GM12873 (cell line): ENCODE results near the gene AIFM2.

ENCODE experiments used
- TF ChIP-seq, protein P1 (sequence below): IDR thresholded peaks from 2 replicates; pipeline ENCODE4 v1.5.1; 2012; ENCODE audit warnings: low read depth, mild to moderate bottlenecking, moderate library complexity, low read length, control low read depth; ENCODE audit not compliant: insufficient read depth; ENCODE audit errors: missing control alignments

AIFM2 gene

DNA sequence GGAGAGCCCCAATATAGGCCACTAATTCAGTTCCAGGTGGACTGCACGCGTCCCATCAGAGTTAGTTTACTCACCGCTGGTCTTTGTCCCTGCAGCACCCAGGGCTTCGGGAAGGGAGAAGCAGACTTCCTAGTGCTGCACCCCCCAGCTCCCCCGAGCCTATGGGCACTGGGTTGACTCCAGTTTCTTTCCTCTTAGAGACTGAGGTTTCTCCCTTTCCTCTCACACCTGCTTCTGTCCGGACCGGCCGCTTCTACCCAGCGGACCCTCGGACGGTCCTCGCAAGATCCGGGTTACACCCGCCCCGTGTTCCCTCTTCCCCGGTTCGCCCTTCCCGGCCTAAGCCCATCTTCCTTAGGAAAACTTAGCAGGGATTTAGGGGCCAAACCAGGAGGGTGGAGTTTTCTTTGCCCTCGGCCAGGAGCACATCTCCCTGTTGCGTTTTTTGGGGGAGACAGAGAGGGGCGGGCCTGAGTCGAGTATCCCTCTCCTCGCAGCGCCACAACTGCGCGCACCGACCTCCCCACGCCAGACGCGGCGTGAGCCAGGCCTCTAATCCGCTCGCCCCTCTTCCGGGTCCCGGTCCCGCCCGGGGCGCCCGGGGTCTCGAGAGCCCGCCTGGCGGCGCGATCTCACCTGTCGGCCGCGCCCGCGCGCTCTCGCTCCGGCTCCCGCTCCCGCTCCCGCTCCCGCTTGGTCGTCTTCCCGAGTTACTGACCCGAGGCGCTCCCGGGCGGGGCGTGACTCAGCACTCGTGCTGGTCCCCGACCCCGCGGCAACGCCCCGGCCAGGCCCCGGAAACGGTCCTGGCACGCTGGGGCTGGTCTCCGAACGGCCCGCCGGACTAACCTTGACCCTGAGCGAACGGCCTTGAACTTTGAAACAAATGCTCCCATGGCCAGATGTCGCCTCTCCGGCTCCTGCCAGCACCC, at the start of gene AIFM2:
Gene AIFM2 (minus strand): TSS at position 728 of the 932 bp plus-strand sequence. CDS start 8,741 bp downstream, outside the sequence.
- TF ChIP-seq, protein P1, sequence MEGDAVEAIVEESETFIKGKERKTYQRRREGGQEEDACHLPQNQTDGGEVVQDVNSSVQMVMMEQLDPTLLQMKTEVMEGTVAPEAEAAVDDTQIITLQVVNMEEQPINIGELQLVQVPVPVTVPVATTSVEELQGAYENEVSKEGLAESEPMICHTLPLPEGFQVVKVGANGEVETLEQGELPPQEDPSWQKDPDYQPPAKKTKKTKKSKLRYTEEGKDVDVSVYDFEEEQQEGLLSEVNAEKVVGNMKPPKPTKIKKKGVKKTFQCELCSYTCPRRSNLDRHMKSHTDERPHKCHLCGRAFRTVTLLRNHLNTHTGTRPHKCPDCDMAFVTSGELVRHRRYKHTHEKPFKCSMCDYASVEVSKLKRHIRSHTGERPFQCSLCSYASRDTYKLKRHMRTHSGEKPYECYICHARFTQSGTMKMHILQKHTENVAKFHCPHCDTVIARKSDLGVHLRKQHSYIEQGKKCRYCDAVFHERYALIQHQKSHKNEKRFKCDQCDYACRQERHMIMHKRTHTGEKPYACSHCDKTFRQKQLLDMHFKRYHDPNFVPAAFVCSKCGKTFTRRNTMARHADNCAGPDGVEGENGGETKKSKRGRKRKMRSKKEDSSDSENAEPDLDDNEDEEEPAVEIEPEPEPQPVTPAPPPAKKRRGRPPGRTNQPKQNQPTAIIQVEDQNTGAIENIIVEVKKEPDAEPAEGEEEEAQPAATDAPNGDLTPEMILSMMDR, result peak; percentile 26

DNA sequence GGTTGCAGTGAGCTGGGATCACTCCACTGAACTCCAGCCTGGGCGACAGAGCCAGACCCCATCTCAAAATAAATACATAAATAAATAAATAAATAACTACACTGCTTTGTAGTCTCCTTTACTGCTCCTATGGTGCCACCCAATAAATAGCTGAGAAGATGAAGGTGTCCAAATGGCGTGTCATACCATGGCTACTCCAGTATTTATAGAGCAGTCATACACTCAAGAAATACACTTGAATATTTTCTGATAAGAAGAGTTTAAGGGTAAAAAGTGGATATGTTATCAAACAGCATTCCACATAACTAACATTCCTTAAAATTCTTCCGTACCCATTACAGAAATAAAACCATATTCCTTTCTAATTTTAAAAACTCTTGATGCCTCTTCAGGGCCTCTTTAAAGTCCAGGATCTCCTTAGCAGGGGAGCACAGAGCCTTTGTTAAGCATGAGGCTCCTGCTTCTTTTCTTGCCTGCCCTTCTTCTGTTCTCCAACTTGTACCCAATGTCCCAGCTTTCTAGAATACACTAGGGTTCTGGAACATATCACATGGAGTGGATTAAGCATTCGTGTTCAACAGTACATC, 45.6 kb upstream of the AIFM2 start:
- TF ChIP-seq, protein P1, result no peak

DNA sequence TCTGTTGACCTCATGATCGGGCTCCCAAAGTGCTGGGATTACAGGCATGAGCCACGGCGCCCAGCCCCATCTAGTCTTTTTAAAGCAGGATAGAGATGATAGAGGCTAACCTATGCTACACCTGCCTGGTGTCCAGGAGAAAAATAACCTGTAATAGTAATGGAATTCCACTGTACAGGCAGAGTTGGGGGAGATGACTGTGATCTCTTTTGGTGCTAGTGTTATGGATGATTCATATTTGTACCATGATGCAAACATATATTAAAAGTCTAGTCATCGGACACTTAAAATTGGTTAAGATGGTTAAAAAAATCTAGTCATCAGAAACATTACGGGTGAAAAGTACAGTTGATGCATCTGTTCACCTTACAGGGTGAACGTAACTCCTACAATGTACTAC, 43.8 kb upstream of the AIFM2 start:
- TF ChIP-seq, protein P1, result no peak

DNA sequence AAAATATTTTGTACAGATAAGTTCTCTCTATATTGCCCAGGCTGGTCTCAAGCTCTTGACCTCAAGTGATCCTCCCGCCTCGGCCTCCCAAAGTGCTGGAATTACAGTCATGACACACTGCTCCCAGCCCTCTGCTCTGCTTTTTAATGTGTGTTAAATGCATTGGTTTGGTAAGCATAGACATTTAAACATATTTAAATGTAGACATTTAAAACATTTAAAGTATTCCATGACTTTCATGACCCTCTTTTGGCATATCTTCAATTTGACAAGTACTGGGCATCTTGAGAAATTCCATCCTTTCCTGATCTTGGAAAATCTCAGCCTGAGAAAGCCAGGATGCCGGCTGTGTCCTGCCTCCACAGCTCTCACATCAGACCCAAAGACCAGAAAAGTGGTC, 42.9 kb upstream of the AIFM2 start:
- TF ChIP-seq, protein P1, result no peak

DNA sequence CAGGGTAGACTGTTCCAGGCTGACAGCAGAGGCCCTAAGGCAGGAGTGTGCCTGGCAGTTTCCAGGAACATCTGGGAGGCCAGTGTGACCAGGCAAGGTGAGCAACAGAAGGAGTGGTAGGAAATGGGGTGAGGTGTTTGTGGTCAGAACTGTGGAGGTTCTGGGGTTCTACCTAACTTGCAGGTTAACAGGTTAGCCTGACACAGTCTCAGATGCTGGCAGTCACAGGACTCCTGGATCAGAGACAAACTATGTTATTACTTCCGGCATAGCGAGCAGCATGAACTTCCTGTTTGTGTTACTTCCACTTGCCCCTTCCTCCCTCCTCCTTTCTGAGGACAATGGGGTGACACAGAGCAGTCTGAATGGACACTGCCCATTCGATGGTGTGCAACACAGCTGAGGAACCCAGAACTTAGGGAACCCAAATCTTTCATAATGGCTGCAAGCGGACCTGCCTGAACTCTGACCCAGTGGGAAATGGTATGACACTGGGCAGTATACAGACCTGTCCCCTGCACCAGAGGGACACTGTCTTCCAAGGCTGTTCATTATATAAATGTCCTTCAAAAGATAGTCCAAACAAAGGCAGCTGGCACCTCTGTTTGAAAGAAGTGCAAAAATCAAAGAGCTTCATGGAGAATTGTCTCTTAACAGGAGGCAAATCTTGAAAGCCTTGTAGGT, 41.6 kb upstream of the AIFM2 start:
- TF ChIP-seq, protein P1, result no peak

DNA sequence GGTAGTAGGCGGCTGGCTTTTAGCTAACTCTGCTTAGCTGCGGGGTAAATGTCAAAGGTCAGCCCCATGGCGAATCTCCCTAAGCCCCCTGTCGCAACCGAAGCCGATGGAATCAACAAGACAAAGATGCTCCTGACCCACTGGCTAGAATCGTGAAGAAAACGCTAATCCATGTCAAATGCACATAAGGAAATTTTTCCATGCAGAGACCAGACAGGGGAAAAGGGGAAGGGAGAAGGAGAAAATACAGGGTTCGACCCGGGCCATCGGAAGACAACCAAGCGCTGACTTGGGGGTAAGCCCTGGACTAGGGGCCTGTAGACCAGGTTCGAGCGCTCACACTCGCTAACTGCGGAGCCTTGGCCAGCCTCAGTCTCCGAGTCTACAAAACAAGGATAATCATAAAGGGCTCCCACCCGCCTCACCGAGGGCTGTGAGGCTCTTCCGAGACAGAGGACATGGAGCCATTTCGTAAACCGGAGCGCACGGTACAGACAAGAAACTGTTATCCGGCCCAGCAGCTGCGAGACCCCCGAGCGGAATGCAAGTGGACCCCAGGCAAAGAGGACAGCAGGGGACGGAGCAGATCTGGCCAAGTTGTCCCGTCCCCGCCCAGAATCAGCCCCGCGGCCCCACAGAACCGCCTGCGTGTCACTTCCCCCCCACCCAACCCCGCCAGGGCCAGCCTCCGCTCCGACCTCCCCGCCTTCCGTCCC, 37.2 kb upstream of the AIFM2 start:
- TF ChIP-seq, protein P1, result no peak
